ENCODE data around the gene RALGPS2. TPM values are rescaled to one million over a fixed set of nuclear protein-coding genes. Genes with fewer than 3 reads are reported as not detected.

Gene RALGPS2
- total and polyA plus RNA-seq, 2 of the 8 experiments (the other 6 are each of a cell fraction or from before 2014, with no cell fraction given) = 6.7 to 38.0 TPM

DNA sequence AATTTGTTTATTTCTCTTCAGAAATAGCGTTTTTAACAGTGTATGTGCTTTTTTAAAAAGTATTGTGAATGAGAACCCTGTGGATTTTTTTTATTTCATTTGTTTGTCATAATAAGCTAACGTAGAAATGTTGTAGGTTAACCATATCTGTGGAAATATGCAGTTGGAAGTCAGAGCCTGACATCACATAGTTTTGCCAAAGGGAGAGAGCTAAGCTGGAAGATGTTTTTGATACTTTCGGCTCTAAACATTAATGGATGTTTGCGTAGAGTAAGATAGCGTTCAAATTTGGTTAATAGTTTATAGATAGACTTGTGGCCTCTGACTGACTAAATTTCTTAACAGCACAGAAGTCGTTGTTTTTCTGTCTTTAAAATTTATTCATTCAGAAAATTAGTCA lies 193.3 kb downstream of the RALGPS2 start (continued):
- TF ChIP-seq CHD1 (IDR thresholded peaks at IDR 0.05; ENCODE audit: low read depth, low read length) (no peak), JUND (IDR thresholded peaks at IDR 0.05; ENCODE audit: low read length) (no peak), TAF7 (optimal IDR thresholded peaks at IDR 0.05; ENCODE audit: borderline replicate concordance, low read depth, low read length) (no peak), POLR2A (IDR thresholded peaks at IDR 0.05; ENCODE audit: control extremely low read depth in 1 of 2, low read depth in 2 of 2, low read length in 2 of 2) (no peak), MAFK (IDR thresholded peaks at IDR 0.05; ENCODE audit: low read depth, low read length) (no peak), SIN3A (conservative IDR thresholded peaks at IDR 0.05 in 1 of 2, IDR thresholded peaks at IDR 0.05 in 1 of 2; ENCODE audit: low read depth in 1 of 2, low read length in 2 of 2) (no peak), PHF8 (conservative IDR thresholded peaks at IDR 0.05; ENCODE audit: low read depth, low read length) (no peak), SIX5 (IDR thresholded peaks at IDR 0.05; ENCODE audit: low read depth, low read length) (no peak)
